Brain microvascular endothelial cell (primary cell): ENCODE data around the gene SIVA1.

Experiments
- DNase-seq: peaks from one replicate; pipeline ENCODE4 v3.0.0-alpha.2; 2020
- H3K27ac ChIP-seq: fragments of 250-450 bp; sonication (Bioruptor Pico); 2 replicates; pipeline ENCODE4 v1.5.1; 2020; ENCODE audit warnings: mild to moderate bottlenecking, moderate library complexity
- H3K27me3 ChIP-seq: fragments of 250-450 bp; sonication (Bioruptor Pico); replicated peaks from 2 replicates; pipeline ENCODE4 v1.5.1; 2020; ENCODE audit warnings: mild to moderate bottlenecking
- H3K36me3 ChIP-seq: fragments of 250-450 bp; sonication (Bioruptor Pico); replicated peaks from 2 replicates; pipeline ENCODE4 v1.5.1; 2020; ENCODE audit warnings: mild to moderate bottlenecking
- H3K4me3 ChIP-seq: 2 replicates; pipeline ENCODE4 v1.5.1; 2011; ENCODE audit warnings: low read depth, mild to moderate bottlenecking, control low read depth, low read length, moderate library complexity
- CTCF ChIP-seq: IDR thresholded peaks from 2 replicates; pipeline ENCODE4 v1.5.1; 2011; ENCODE audit warnings: low read depth, mild to moderate bottlenecking, moderate library complexity, low read length, control low read depth, inconsistent platforms; ENCODE audit errors: missing control alignments
- in situ Hi-C: cut with HindIII; loops from 2 replicates; pipeline ENCODE4 v1.10.0; 2017; ENCODE audit warnings: low sequenced_read_pairs, low pct_ligation_motif_present

Gene SIVA1

GRCh38 chr14:104723651-104724406 lies 29.1 kb upstream of the SIVA1 start, which contains the start of gene ADSS1:
Gene ADSS1, plus strand, starts transcription at chr14:104724229. Its CDS starts 42 bp downstream, at chr14:104724271.
- H3K27me3 ChIP-seq, result no peaks in the 10 kb centered on the region
- H3K4me3 ChIP-seq, result peak within 1 kb of the TSS; percentile 45
- H3K27ac ChIP-seq, result no peak within 1 kb of the TSS
- in situ Hi-C loops, result no loop called here
- peaks cover 16% of the 10 kb centered on the region for H3K36me3 ChIP-seq
- peak; percentile 53 for TF ChIP-seq CTCF
- DNase-seq, result no peak

GRCh38 chr14:104724407-104724980 lies 28.5 kb upstream of the SIVA1 start:
- in situ Hi-C loops, result no loop called here
- no peaks in the 10 kb centered on the region for H3K27me3 ChIP-seq

GRCh38 chr14:104724981-104725771 lies 27.8 kb upstream of the SIVA1 start:
- in situ Hi-C loops, result no loop called here
- no peak overlapping the region for H3K4me3 ChIP-seq
- no peaks in the 10 kb centered on the region for H3K27me3 ChIP-seq
- peaks cover 6% of the 10 kb centered on the region for H3K36me3 ChIP-seq
- DNase-seq, result no peak
- peak; percentile 56 for TF ChIP-seq CTCF
- no peak overlapping the region for H3K27ac ChIP-seq

More at GRCh38 chr14:104724407-104724980, 28.5 kb upstream of the SIVA1 start:
- Histone ChIP-seq H3K27ac (no peak overlapping the region), H3K36me3 (peaks cover 12% of the 10 kb centered on the region), H3K4me3 (peak overlapping the region; percentile 37)
- TF ChIP-seq CTCF, result no peak
- DNase-seq, result no peak

- Histone ChIP-seq H3K27me3 (no peaks in the 10 kb centered on the region), H3K4me3 (no peak overlapping the region), H3K27ac (no peak overlapping the region), H3K36me3 (peaks cover 6% of the 10 kb centered on the region)
- in situ Hi-C loops, result no loop called here
- no peak for DNase-seq
- TF ChIP-seq CTCF, result no peak
Observed at GRCh38 chr14:104725772-104726548, 27.0 kb upstream of the SIVA1 start.

- no peak overlapping the region for H3K27ac ChIP-seq
- in situ Hi-C loops, result no loop called here
- H3K4me3 ChIP-seq, result no peak overlapping the region
- H3K27me3 ChIP-seq, result no peaks in the 10 kb centered on the region
- peak; percentile 59 for TF ChIP-seq CTCF
- H3K36me3 ChIP-seq, result peaks cover under 1% of the 10 kb centered on the region
- no peak for DNase-seq
Observed at GRCh38 chr14:104726600-104727451, 26.1 kb upstream of the SIVA1 start.
